ENCODE data around the gene TENM4.

- no peak for TF ChIP-seq CTCF (IDR thresholded peaks at IDR 0.05)
- no peak for TF ChIP-seq MYBL2 (CRISPR knock-in tag; IDR thresholded peaks at IDR 0.05)
- TF ChIP-seq CREB1 (CRISPR knock-in tag; IDR thresholded peaks at IDR 0.05): no peak
- TF ChIP-seq ZNF532 (CRISPR knock-in tag; IDR thresholded peaks at IDR 0.05; ENCODE audit: borderline replicate concordance): no peak
- no peak for TF ChIP-seq ZBTB21 (CRISPR knock-in tag; IDR thresholded peaks at IDR 0.05; ENCODE audit: borderline replicate concordance)
These were observed 372.5 kb downstream of the TENM4 start for GRCh38 chr11:79068356-79068755.

Data from WTC11 (cell line).